Right lobe of liver (tissue), 4 donors: ENCODE measurements around the gene PLCB1.

Source experiments
- CTCF ChIP-seq, 4 donors: fragments of 200-600 bp in 3 of 4; fragments of 450-650 bp in 1 of 4; IDR thresholded peaks; one replicate each; pipeline versions ENCODE4 v1.5.1 to v1.8.0; 2016 to 2022; ENCODE audit warnings: antibody characterized with exemption in 4 of 4, mild to moderate bottlenecking in 2 of 4
- POLR2A ChIP-seq: fragments of 450-650 bp; IDR thresholded peaks from one replicate; pipeline ENCODE4 v1.6.1; 2017; ENCODE audit warnings: antibody characterized with exemption, mild to moderate bottlenecking
- donor health status: DM: no; HTN: no; CAD: no.
- donor health status: DM: no; HTN: no; CAD: no.
- donor health status: DM: no; HTN: yes; CAD: no.

- no peak for TF ChIP-seq CTCF (IDR thresholded peaks at IDR 0.05)
- no peak for TF ChIP-seq POLR2A
Measured at GRCh38 chr20:8249634-8250033, 117.6 kb downstream of the PLCB1 start.
